GM21619 (cell line): ENCODE data around the gene LETM1.

Experiments used
- ATAC-seq: cut with Tn5 transposase; IDR thresholded peaks from one replicate; pipeline ENCODE4 v1.9.1; 2021; ENCODE audit not compliant: unreplicated experiment

Gene LETM1

GRCh38 chr4:1797298-1797860, 58.6 kb downstream of the LETM1 start:
- no peak for ATAC-seq

- ATAC-seq = no peak
Measured at GRCh38 chr4:1796486-1797204, 59.3 kb downstream of the LETM1 start.

- no peak for ATAC-seq
Measured at GRCh38 chr4:1795299-1796195, 60.4 kb downstream of the LETM1 start.

- ATAC-seq = no peak
Measured at GRCh38 chr4:1794809-1795298, 61.1 kb downstream of the LETM1 start.

GRCh38 chr4:1793940-1794808, 61.8 kb downstream of the LETM1 start:
- no peak for ATAC-seq

- no peak for ATAC-seq
Measured at GRCh38 chr4:1793496-1793840, 62.5 kb downstream of the LETM1 start.

GRCh38 chr4:1792832-1793495, 63.0 kb downstream of the LETM1 start, which contains the start of gene FGFR3:
TSS of gene FGFR3 (plus strand) at chr4:1793293. CDS start at chr4:1793935, 642 bp downstream.
- ATAC-seq = peak; percentile 55

GRCh38 chr4:1792158-1792831, 63.7 kb downstream of the LETM1 start:
- ATAC-seq = peak; percentile 12

GRCh38 chr4:1790005-1790404, 66.0 kb downstream of the LETM1 start:
- no peak for ATAC-seq

- ATAC-seq = no peak
Measured at GRCh38 chr4:1789552-1789951, 66.4 kb downstream of the LETM1 start.

GRCh38 chr4:1788254-1788973, 67.5 kb downstream of the LETM1 start:
- ATAC-seq = no peak

GRCh38 chr4:1787411-1788077, 68.4 kb downstream of the LETM1 start:
- ATAC-seq = no peak

GRCh38 chr4:1786544-1787362, 69.2 kb downstream of the LETM1 start:
- no peak for ATAC-seq

- ATAC-seq = no peak
Measured at GRCh38 chr4:1785592-1785991, 70.4 kb downstream of the LETM1 start.

- ATAC-seq = no peak
Measured at GRCh38 chr4:1784789-1785591, 71.0 kb downstream of the LETM1 start.

GRCh38 chr4:1784395-1784788, 71.6 kb downstream of the LETM1 start:
- no peak for ATAC-seq

GRCh38 chr4:1783970-1784369, 72.0 kb downstream of the LETM1 start:
- ATAC-seq = no peak
